ENCODE measurements around the gene SLC36A4.
A peak's percentile ranks its signal among the peaks of the same experiment; 100 is the strongest.

SLC36A4 gene

DNA sequence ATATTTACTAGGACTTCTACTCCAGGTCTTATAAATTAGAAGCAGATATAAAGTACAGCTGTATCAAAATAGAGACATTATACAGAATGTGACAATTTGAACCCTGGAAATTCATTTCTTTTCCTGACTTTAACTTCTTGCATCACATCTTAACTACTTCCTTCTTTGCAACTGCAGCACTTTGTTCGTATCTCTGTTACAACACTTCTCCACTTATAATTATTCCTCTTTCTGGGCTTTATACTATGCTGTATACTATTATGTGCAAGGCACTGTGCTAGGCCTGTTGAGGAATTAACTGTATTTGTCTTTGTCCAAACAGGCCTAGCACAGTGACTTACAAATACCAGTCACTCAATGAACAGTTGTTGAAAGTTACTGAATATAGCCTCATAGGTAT lies 1.8 kb upstream of the SLC36A4 start:
- Histone ChIP-seq H3K79me2 (ENCODE audit: insufficient read depth, low read length) (peaks cover 27% of the 10 kb centered on the region), H3K9me3 (ENCODE audit: insufficient read depth, low read depth, low read length) (no peaks in the 10 kb centered on the region), H2AFZ (ENCODE audit: low read length) (no peak overlapping the region), H3K9ac (ENCODE audit: low read depth, low read length, poor library complexity, severe bottlenecking) (no peak overlapping the region), H3K4me3 (ENCODE audit: low read length, poor library complexity, severe bottlenecking) (no peak overlapping the region), H3K27me3 (ENCODE audit: insufficient read depth, low read length, poor library complexity, severe bottlenecking) (no peaks in the 10 kb centered on the region), H3K4me1 (ENCODE audit: insufficient read depth, low read length, poor library complexity, severe bottlenecking) (peaks cover 13% of the 10 kb centered on the region), H4K20me1 (ENCODE audit: insufficient read depth, low read length, poor library complexity, severe bottlenecking) (peaks cover 11% of the 10 kb centered on the region), H3K9me2 (replicated peaks; ENCODE audit: low read depth, low read length) (no peaks in the 10 kb centered on the region), H3F3A (ENCODE audit: low read depth) (no peaks in the 10 kb centered on the region), H3K36me3 (ENCODE audit: insufficient read depth, low read length) (no peaks in the 10 kb centered on the region), H3K4me2 (ENCODE audit: low read depth, low read length, poor library complexity, severe bottlenecking) (no peak overlapping the region)
- TF ChIP-seq EZH2phosphoT487 (IDR thresholded peaks at IDR 0.05; ENCODE audit: borderline replicate concordance) (no peak), CTCF (conservative IDR thresholded peaks at IDR 0.05; ENCODE audit: low read length) (no peak)

GRCh38 chr11:93198215-93198845 lies 539 bp upstream of the SLC36A4 start:
- Histone ChIP-seq H3K9me3 (ENCODE audit: insufficient read depth, low read depth, low read length) (no peaks in the 10 kb centered on the region), H3K4me1 (ENCODE audit: insufficient read depth, low read length, poor library complexity, severe bottlenecking) (peaks cover 18% of the 10 kb centered on the region), H2AFZ (ENCODE audit: low read length) (peak overlapping the region; percentile 100), H3K4me3 (ENCODE audit: low read length, poor library complexity, severe bottlenecking) (peak overlapping the region; percentile 89), H3K4me2 (ENCODE audit: low read depth, low read length, poor library complexity, severe bottlenecking) (peak overlapping the region; percentile 83), H3K9me2 (replicated peaks; ENCODE audit: low read depth, low read length) (no peaks in the 10 kb centered on the region), H3K36me3 (ENCODE audit: insufficient read depth, low read length) (no peaks in the 10 kb centered on the region; the same call in 1 of the 2 replicates), H3K79me2 (ENCODE audit: insufficient read depth, low read length) (peaks cover 37% of the 10 kb centered on the region), H3K9ac (ENCODE audit: low read depth, low read length, poor library complexity, severe bottlenecking) (peak overlapping the region; percentile 95), H4K20me1 (ENCODE audit: insufficient read depth, low read length, poor library complexity, severe bottlenecking) (peaks cover 18% of the 10 kb centered on the region), H3F3A (ENCODE audit: low read depth) (no peaks in the 10 kb centered on the region), H3K27me3 (ENCODE audit: insufficient read depth, low read length, poor library complexity, severe bottlenecking) (no peaks in the 10 kb centered on the region)
- TF ChIP-seq CTCF (conservative IDR thresholded peaks at IDR 0.05; ENCODE audit: low read length), result no peak
- no peak for TF ChIP-seq EZH2phosphoT487 (IDR thresholded peaks at IDR 0.05; ENCODE audit: borderline replicate concordance)

DNA sequence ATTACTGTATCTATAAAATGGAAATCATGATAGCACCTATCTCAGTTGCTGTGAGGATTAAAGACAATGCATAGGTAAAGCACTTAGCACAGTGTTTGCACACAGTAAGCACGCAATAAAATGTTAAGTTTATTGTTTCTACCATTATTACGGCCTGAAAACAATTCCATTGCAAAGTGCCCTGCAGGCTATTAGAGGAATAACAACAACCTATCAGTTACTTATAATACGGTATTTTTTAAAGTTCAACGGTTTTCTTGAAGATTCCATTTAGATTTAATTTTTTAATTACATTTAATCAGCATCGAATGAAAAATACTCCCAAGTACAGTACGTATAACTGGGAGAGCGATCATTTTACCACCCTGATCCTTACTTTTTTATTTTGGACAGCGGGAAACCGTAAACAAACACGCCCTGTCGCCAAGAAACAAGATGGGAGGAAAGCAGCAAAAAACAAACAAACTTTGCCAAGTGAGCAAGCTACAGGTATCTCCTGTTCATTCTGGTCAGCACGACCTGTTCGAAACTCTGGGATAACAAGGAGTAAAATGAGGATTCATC lies 893 bp downstream of the SLC36A4 start:
- peaks cover 47% of the 10 kb centered on the region for H3K79me2 ChIP-seq (ENCODE audit: insufficient read depth, low read length)
- no peaks in the 10 kb centered on the region for H3K9me2 ChIP-seq (replicated peaks; ENCODE audit: low read depth, low read length)
- H3K36me3 ChIP-seq (ENCODE audit: insufficient read depth, low read length), result no peaks in the 10 kb centered on the region; the same call in 1 of the 2 replicates
- no peaks in the 10 kb centered on the region for H3K9me3 ChIP-seq (ENCODE audit: insufficient read depth, low read depth, low read length)
- peak overlapping the region; percentile 100 for H2AFZ ChIP-seq (ENCODE audit: low read length)
- no peaks in the 10 kb centered on the region for H3F3A ChIP-seq (ENCODE audit: low read depth)
- H3K4me1 ChIP-seq (ENCODE audit: insufficient read depth, low read length, poor library complexity, severe bottlenecking), result peaks cover 18% of the 10 kb centered on the region
- TF ChIP-seq CTCF (conservative IDR thresholded peaks at IDR 0.05; ENCODE audit: low read length), result peak; percentile 55
- TF ChIP-seq EZH2phosphoT487 (IDR thresholded peaks at IDR 0.05; ENCODE audit: borderline replicate concordance), result no peak
- H3K9ac ChIP-seq (ENCODE audit: low read depth, low read length, poor library complexity, severe bottlenecking), result peak overlapping the region; percentile 95
- no peaks in the 10 kb centered on the region for H3K27me3 ChIP-seq (ENCODE audit: insufficient read depth, low read length, poor library complexity, severe bottlenecking)
- H3K4me2 ChIP-seq (ENCODE audit: low read depth, low read length, poor library complexity, severe bottlenecking), result peak overlapping the region; percentile 83
- peak overlapping the region; percentile 89 for H3K4me3 ChIP-seq (ENCODE audit: low read length, poor library complexity, severe bottlenecking)
- peaks cover 23% of the 10 kb centered on the region for H4K20me1 ChIP-seq (ENCODE audit: insufficient read depth, low read length, poor library complexity, severe bottlenecking)
